ENCODE results near the gene ARMH3. TPM values are rescaled to one million over a fixed set of nuclear protein-coding genes. Genes with fewer than 3 reads are reported as not detected.
"Not testable (repeated sequence)": the region's sequence is repeated elsewhere in the genome, so short reads cannot be mapped to it uniquely, and the experiment has no call there.

The ARMH3 gene
- total RNA-seq, 2 experiments from 2014 or later, result 27.8 to 30.5 TPM

DNA sequence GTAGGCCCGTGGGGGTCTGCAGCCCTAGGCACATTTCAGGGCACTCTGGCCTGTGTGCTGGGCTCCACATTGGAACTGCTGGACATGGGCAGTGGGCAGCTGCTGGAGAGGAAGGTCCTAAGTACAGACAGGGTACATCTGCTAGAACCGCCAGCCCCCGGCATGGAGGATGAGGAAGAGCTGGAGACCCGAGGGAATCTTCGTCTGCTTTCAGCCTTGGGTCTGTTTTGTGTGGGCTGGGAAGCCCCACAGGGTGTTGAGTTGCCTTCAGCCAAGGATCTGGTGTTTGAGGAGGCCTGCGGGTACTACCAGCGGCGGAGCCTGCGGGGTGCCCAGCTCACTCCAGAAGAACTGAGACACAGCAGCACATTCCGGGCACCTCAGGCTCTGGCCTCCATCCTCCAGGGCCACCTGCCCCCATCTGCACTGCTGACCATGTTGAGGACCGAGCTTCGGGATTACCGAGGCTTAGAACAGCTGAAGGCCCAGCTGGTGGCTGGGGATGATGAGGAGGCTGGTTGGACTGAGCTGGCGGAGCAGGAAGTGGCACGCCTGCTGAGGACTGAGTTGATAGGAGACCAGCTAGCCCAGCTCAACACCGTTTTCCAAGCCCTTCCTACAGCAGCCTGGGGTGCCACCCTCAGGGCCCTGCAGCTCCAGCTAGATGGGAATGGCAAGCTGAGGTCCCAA lies 10.6 kb upstream of the ARMH3 start:
- Mint-ChIP-seq H3K27me3 (no peaks in the 10 kb centered on the region), H3K36me3 (peaks cover 3% of the 10 kb centered on the region), H3K9me3 (no peaks in the 10 kb centered on the region), H3K4me1 (peaks cover 22% of the 10 kb centered on the region), H3K27ac (peak overlapping the region; percentile 85), H3K4me3 (peak overlapping the region; percentile 89)
- DNase-seq, result no peak
- no peak for ATAC-seq (ENCODE audit: low read depth)
- POLR2A ChIA-PET, result interaction anchor here (0.5 to 2.6 kb wide), 5 partner anchors 11 to 637 kb away, joined by 3 to 16 read pairs (median 3); partner anchors contain the start of genes ARMH3 and OGA

DNA sequence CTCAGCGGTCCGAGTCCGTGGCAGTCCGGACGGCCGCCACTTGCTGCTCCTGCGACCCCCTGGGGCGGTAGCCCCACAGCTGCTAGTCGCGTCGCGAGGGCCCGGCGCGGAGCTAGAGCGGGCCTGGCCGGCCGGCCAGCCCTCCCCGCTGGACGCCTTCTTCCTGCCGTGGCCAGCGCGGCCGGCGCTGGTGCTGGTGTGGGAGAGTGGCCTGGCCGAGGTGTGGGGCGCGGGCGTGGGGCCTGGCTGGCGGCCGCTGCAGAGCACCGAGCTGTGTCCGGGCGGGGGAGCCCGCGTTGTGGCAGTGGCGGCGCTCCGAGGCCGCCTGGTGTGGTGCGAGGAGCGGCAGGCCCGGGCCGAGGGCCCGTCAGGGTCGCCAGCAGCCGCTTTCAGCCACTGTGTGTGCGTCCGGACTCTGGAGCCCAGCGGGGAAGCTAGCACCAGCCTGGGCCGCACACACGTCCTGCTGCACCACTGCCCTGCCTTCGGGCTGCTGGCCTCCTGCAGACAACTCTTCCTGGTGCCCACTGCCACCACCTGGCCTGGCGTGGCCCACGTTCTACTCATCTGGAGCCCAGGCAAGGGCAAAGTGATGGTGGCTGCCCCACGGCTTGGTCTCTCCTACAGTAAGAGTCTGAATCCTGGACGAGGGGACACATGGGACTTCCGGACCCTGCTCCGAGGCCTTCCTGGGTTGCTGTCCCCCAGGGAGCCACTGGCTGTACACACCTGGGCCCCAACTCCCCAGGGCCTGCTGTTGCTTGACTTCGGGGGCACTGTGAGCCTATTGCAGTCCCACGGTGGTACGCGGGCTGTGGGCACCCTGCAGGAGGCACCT lies 9.8 kb upstream of the ARMH3 start:
- H3K27ac Mint-ChIP-seq, result peak overlapping the region; percentile 85

DNA sequence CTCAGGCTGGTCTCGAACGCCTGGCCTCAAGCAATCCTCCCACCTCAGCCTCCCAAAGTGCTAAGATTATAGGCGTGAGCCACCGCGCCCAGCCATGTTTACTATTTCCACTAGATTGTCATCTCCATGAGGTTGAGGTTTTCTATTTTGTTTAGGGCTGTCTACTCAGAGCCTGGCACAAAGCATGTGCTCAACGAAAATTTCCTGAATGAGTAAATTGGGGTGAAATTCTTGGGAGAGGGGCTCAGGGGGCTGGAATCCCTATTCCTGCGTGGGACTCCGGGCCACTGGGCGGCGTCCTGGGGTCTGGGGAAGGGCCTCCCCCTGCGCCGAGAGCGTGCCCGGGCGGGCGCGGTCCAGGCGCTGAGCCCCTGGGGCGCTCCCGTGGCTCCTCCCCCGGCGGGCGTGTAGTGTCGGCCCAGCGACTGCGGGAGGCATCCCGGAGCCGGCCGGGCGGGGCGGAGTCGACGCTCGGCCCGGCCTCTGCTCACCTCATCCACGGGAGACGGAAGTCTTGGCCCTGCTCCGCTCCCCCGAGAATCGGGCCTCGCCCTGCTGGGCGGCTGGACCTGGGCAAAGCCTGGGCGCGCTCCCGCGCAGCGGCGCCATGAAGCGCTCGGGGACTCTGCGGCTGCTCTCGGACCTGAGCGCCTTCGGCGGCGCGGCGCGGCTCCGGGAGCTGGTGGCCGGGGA lies 9.0 kb upstream of the ARMH3 start, which contains the start of gene HPS6:
HPS6 (plus strand) TSS at position 482 of the 693 bp plus-strand sequence; CDS start at position 608, 126 bp downstream.
- Mint-ChIP-seq H3K4me1 (peaks cover 22% of the 10 kb centered on the region), H3K9me3 (no peaks in the 10 kb centered on the region), H3K27me3 (no peaks in the 10 kb centered on the region), H3K27ac (peak within 1 kb of the TSS; percentile 85), H3K4me3 (peak within 1 kb of the TSS; percentile 89), H3K36me3 (peaks cover 2% of the 10 kb centered on the region)
- ATAC-seq (ENCODE audit: low read depth) (peak; percentile 99), DNase-seq (peak; percentile 94)
- POLR2A ChIA-PET, result interaction anchor here (2.6 kb wide), 1 partner anchor 10 kb away, joined by 16 read pairs; the partner anchor contains the start of gene ARMH3

More for the DNA sequence above, 9.8 kb upstream of the ARMH3 start:
- peak; percentile 60 for DNase-seq
- ATAC-seq (ENCODE audit: low read depth), result peak; percentile 5
- H3K27me3 Mint-ChIP-seq, result no peaks in the 10 kb centered on the region
- H3K36me3 Mint-ChIP-seq, result peaks cover 3% of the 10 kb centered on the region
- H3K9me3 Mint-ChIP-seq, result no peaks in the 10 kb centered on the region
- H3K4me1 Mint-ChIP-seq, result peaks cover 22% of the 10 kb centered on the region
- POLR2A ChIA-PET, result interaction anchor here (0.5 to 2.6 kb wide), 5 partner anchors 11 to 638 kb away, joined by 3 to 16 read pairs (median 3); partner anchors contain the start of genes ARMH3 and OGA
- H3K4me3 Mint-ChIP-seq, result peak overlapping the region; percentile 89

DNA sequence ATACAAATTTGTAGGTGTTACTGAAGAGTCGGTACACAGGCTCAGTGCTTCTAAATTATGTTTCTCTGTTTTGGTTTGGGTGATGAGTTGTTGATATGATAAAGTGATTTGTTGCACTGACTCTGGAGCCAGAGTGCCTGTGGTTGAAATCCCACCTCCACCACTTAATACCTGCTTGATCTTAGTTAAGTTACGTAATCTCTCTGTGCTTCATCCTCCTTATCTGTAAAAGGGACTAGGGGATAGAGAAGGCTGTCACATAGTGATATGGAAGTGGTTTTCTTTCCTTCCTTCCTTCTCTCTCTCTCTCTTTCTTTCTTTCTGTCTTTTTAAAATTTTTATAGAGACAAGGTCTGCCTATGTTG lies 8.5 kb upstream of the ARMH3 start:
- POLR2A ChIA-PET, result no interaction called here

DNA sequence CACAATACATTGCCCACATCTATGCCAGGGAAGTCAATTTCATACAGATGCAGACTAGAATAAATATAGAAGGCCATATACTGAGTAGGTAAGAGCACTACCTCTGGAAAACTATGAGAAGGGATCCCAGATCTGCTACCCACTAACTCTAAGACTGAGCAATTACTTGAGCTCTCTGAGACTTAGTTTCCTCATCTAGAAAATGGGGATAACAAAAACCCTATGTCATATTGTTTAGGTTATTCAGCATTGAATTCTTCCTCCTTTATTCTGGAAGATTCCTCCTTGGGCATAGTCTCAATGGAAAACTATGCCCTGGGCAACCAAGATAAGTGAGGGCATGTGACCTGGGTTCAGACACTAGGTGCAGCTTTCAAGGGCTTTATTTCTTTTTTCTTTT lies 4.0 kb upstream of the ARMH3 start:
- no peaks in the 10 kb centered on the region for H3K9me3 Mint-ChIP-seq
- H3K27me3 Mint-ChIP-seq, result no peaks in the 10 kb centered on the region
- no peak for ATAC-seq (ENCODE audit: low read depth)
- H3K4me1 Mint-ChIP-seq, result peaks cover 19% of the 10 kb centered on the region
- no peak overlapping the region for H3K4me3 Mint-ChIP-seq
- no peaks in the 10 kb centered on the region for H3K36me3 Mint-ChIP-seq
- no peak overlapping the region for H3K27ac Mint-ChIP-seq
- POLR2A ChIA-PET, result no interaction called here
- DNase-seq, result no peak

More for the DNA sequence above, 8.5 kb upstream of the ARMH3 start:
- no peaks in the 10 kb centered on the region for H3K27me3 Mint-ChIP-seq
- no peak for DNase-seq
- peak overlapping the region; percentile 88 for H3K4me3 Mint-ChIP-seq
- no peaks in the 10 kb centered on the region for H3K9me3 Mint-ChIP-seq
- peaks cover 2% of the 10 kb centered on the region for H3K36me3 Mint-ChIP-seq
- H3K27ac Mint-ChIP-seq, result peak overlapping the region; percentile 84
- peaks cover 22% of the 10 kb centered on the region for H3K4me1 Mint-ChIP-seq
- no peak for ATAC-seq (ENCODE audit: low read depth)

DNA sequence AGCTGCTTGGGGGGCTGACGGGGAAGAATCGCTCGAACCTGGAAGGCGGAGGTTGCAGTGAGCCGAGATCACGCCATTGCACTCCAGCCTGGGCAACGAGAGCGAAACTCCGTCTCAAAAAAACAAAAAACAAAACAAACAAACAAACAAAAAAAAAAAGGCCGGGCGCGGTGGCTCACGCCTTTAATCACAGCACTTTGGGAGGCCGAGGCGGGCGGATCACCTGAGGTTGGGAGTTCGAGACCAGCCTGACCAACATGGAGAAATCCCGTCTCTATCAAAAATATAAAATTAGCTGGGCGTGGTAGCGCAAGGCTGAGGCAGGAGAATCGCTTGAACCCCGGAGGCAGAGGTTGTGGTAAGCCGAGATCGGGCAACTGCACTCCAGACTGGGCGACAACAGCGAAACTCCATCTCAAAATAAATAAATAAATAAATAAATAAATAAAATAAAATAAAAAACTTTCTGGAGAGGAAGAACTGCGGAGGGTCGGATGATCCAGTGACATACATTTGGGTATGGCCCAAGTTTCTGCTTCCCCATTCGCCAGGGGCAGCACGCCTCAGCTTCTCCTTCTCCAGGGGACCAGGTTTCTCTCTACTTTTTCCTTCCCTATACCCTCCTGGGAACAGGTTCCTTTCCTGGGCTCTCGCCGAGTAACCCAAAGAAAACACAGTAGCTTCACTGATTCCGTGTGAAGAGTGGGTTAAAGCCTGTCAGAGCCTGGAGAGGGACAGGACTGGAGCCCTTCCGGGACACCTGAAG lies 909 bp downstream of the ARMH3 start:
- Mint-ChIP-seq H3K4me1 (peaks cover 26% of the 10 kb centered on the region), H3K27ac (peak overlapping the region; percentile 97), H3K4me3 (peak overlapping the region; percentile 95)
- not testable (repeated sequence) for H3K36me3 Mint-ChIP-seq; H3K27me3 Mint-ChIP-seq; ATAC-seq (ENCODE audit: low read depth); H3K9me3 Mint-ChIP-seq; DNase-seq
- POLR2A ChIA-PET, result interaction anchor here (0.6 to 2.1 kb wide), 6 partner anchors 11 to 237 kb away, joined by 3 to 16 read pairs (median 5); partner anchors contain the start of genes HPS6 and OGA

DNA sequence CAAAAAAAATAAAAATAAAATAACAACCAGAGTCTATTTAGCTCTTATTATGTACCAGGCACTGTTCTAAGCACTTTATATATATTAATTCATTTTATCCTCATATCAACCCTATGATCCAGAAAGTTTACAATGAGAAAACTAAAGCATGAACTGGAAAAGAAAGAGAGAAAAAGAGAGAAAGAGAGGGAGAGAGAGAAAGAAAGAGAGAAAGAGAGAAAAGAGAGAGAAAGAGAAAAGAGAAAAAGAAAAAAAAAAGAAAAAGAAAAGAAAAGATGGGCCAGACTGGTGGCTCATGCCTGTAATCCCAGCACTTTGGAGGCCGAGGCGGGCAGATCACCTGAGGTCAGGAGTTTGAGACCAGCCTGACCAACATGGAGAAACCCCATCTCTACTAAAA lies 9.9 kb downstream of the ARMH3 start:
- Mint-ChIP-seq H3K4me3 (no peak overlapping the region), H3K9me3 (no peaks in the 10 kb centered on the region), H3K36me3 (peaks cover 6% of the 10 kb centered on the region), H3K4me1 (peaks cover 15% of the 10 kb centered on the region), H3K27me3 (no peaks in the 10 kb centered on the region), H3K27ac (no peak overlapping the region)
- POLR2A ChIA-PET, result no interaction called here
- ATAC-seq (ENCODE audit: low read depth) (no peak), DNase-seq (no peak)

DNA sequence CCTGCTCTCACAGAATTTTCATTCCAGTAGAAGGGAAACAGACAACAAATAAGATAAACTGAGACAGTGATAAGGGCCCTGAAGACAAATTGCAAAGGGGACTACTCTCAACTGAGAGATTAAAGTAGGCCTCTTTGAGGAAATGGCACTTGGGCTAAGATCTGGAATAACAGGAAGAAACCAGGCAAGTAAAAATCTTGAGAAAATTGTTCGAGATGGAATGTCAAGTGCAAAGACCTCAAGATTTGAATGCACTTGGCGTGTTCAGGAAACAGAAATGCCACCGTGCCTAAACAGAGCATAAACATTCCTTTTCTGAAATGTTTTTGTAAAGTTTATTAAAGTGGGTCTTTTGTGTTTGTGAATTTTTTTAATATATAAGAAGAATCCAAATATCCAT lies 10.7 kb downstream of the ARMH3 start:
- no peak overlapping the region for H3K27ac Mint-ChIP-seq
- POLR2A ChIA-PET, result no interaction called here
- DNase-seq (no peak), ATAC-seq (ENCODE audit: low read depth) (no peak)
- H3K27me3 Mint-ChIP-seq, result no peaks in the 10 kb centered on the region
- peaks cover 15% of the 10 kb centered on the region for H3K4me1 Mint-ChIP-seq
- H3K4me3 Mint-ChIP-seq, result no peak overlapping the region
- no peaks in the 10 kb centered on the region for H3K9me3 Mint-ChIP-seq
- H3K36me3 Mint-ChIP-seq, result peaks cover 6% of the 10 kb centered on the region

DNA sequence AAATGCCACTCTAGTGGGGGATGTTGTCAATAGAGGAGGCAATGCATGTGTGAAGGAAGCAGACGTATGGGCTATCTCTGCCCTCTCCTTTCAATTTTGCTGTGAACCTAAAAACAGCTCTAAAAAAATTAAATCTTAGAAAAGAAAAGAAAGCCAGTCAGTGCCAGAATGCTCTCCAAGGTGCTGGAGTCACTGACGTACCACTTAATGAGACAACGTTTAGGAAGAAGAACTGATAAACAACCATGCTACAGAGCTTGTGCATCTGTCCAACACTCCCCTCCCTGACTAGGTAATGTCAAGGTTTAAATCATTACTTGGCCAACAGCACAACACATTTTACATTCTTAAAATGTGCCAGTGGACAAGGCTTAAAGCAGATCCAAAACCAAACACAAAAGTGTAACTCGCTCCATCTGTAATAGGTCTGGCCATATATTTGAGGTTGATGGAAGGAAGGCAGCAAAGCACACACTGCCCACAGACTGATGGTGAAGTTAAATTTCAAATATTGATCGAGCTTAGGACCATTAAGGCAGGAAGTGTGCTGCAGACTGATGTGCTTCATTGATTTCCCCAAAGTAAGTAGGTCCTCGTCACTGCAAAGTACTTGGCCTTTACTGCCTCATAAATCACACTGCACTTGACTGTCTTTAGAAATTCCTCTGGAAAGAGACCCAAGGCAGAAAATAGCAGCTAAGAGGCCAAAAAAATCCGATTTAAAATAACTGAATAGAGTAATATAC lies 15.5 kb downstream of the ARMH3 start:
- DNase-seq, result no peak
- POLR2A ChIA-PET, result no interaction called here
- Mint-ChIP-seq H3K36me3 (peaks cover 26% of the 10 kb centered on the region), H3K4me1 (peaks cover 5% of the 10 kb centered on the region), H3K9me3 (no peaks in the 10 kb centered on the region), H3K27me3 (no peaks in the 10 kb centered on the region), H3K27ac (no peak overlapping the region), H3K4me3 (no peak overlapping the region)
- no peak for ATAC-seq (ENCODE audit: low read depth)

DNA sequence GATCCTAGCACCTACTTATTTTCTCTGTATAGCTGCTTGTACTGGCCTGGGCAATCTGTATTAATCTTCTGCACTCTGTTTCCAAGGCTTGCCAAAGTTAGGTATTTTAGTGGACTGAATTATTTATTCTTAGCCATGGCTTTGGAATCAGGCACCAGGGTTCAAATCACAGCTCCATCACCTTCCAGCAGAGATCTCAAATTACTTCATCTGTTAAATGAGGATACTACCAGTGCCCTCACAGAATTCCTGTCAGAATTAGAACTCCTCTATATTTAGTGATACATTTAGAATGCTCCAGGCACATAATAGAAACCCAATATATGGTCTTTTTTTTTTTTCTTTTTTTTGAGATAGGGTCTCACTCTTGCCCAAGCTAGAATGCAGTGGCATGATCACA lies 17.6 kb downstream of the ARMH3 start:
- POLR2A ChIA-PET, result interaction anchor here (1.0 kb wide), 1 partner anchor 17 kb away, joined by 6 read pairs; no protein-coding TSS in a partner anchor
- no peak for DNase-seq
- peaks cover 2% of the 10 kb centered on the region for H3K4me1 Mint-ChIP-seq

DNA sequence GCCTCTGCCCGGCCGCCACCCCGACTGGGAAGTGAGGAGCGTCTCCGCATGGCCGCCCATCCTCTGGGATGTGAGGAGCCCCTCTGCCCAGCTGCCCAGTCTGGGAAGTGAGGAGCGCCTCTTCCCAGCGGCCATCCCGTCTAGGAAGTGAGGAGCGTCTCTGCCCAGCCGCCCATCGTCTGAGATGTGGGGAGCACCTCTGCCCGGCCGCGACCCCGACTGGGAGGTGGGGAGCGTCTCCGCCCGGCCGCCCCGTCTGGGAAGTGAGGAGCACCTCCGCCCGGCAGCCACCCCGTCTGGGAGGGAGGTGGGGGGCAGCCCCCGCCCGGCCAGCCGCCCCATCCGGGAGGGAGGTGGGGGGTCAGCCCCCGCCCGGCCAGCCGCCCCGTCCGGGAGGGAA lies 20.2 kb downstream of the ARMH3 start:
- peaks cover 29% of the 10 kb centered on the region for H3K36me3 Mint-ChIP-seq
- H3K27me3 Mint-ChIP-seq; H3K9me3 Mint-ChIP-seq; DNase-seq; ATAC-seq (ENCODE audit: low read depth); H3K27ac Mint-ChIP-seq; POLR2A ChIA-PET; H3K4me1 Mint-ChIP-seq; H3K4me3 Mint-ChIP-seq: not testable (repeated sequence)

More for the DNA sequence above, 17.6 kb downstream of the ARMH3 start:
- peaks cover 22% of the 10 kb centered on the region for H3K36me3 Mint-ChIP-seq
- no peak overlapping the region for H3K4me3 Mint-ChIP-seq
- no peaks in the 10 kb centered on the region for H3K9me3 Mint-ChIP-seq
- H3K27me3 Mint-ChIP-seq, result no peaks in the 10 kb centered on the region
- H3K27ac Mint-ChIP-seq, result no peak overlapping the region
- ATAC-seq (ENCODE audit: low read depth), result no peak

DNA sequence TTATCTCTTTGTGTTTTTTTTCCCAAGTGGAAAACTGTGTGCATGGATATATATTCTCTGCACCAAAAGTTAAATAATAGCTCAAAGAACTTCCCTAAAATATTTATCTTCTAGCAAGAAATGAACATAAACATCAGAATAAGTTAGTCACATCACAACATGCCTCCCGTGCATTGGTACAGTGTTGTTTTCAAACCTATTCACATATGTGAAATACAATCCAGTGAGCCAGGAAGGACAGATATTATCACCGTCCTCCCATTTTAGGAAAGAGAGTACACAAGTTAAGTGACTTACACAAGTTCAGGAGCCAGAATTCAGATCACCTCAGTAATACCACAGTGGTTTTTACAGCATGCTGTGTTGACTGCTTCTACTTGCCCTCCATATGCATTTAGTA lies 22.2 kb downstream of the ARMH3 start:
- POLR2A ChIA-PET, result no interaction called here
- Mint-ChIP-seq H3K4me3 (no peak overlapping the region), H3K36me3 (peaks cover 18% of the 10 kb centered on the region), H3K27ac (no peak overlapping the region), H3K4me1 (no peaks in the 10 kb centered on the region), H3K27me3 (no peaks in the 10 kb centered on the region), H3K9me3 (no peaks in the 10 kb centered on the region)
- DNase-seq, result no peak
- ATAC-seq (ENCODE audit: low read depth), result no peak
